WTC11 (cell line): Measurements from ENCODE around the gene ABAT. TPM values are rescaled to one million over a fixed set of nuclear protein-coding genes. Genes with fewer than 3 reads are reported as not detected.

Experiments
- ATAC-seq: fragments of 200-7000 bp; cut with Tn5 transposase; 2 replicates; pipeline ENCODE4 v1.10.0; 2021; ENCODE audit warnings: mild to moderate bottlenecking, moderate library complexity
- CTCF ChIA-PET: fragments of 300-600 bp; sonication (Branson Sonifier 250); formaldehyde crosslinking; loops from one replicate; lab custom pipeline; 2021; ENCODE audit warnings: antibody characterized with exemption; lab: Charles Lee
- POLR2A ChIA-PET: fragments of 350-600 bp; sonication (Branson Sonifier 250); formaldehyde crosslinking; loops from one replicate; lab custom pipeline; 2021; ENCODE audit warnings: antibody characterized with exemption; lab: Charles Lee
- DNase-seq: peaks from one replicate; pipeline ENCODE4 v3.0.0; 2021; ENCODE audit warnings: low spot score
- H3K27ac Mint-ChIP-seq: 2 replicates; pipeline ENCODE4 v1.8.0; 2021; ENCODE audit warnings: mixed read lengths
- H3K27me3 Mint-ChIP-seq: 2 replicates; pipeline ENCODE4 v1.8.0; 2021; ENCODE audit warnings: low read depth, mild to moderate bottlenecking, moderate library complexity, mixed read lengths
- H3K36me3 Mint-ChIP-seq: 2 replicates; pipeline ENCODE4 v1.8.0; 2021; ENCODE audit warnings: mixed read lengths
- H3K4me1 Mint-ChIP-seq: 2 replicates; pipeline ENCODE4 v1.8.0; 2022; ENCODE audit warnings: mixed read lengths
- H3K4me3 Mint-ChIP-seq: 2 replicates; pipeline ENCODE4 v1.8.0; 2021; ENCODE audit warnings: mild to moderate bottlenecking, moderate library complexity, mixed read lengths
- H3K9me3 Mint-ChIP-seq: 2 replicates; pipeline ENCODE4 v1.8.0; 2021; ENCODE audit warnings: mixed read lengths
- ETV6 ChIP-seq: sonication (generic); formaldehyde crosslinking; IDR thresholded peaks from 2 replicates; pipeline ENCODE4 v1.8.1; 2022; ENCODE audit warnings: mild to moderate bottlenecking, missing genetic modification reagents
- GTF2I ChIP-seq: fragments of 250-450 bp; sonication (Bioruptor Pico); conservative IDR thresholded peaks from 2 replicates; pipeline ENCODE4 v1.4.0; 2021; ENCODE audit warnings: mild to moderate bottlenecking
- JAZF1 ChIP-seq: fragments of 250-450 bp; sonication (Bioruptor Pico); IDR thresholded peaks from 2 replicates; pipeline ENCODE4 v1.9.0; 2021; ENCODE audit warnings: moderate library complexity, mild to moderate bottlenecking, inconsistent platforms
- KAT7 ChIP-seq: sonication (generic); formaldehyde crosslinking; IDR thresholded peaks from 2 replicates; pipeline ENCODE4 v1.8.1; 2023; ENCODE audit warnings: missing genetic modification reagents, mild to moderate bottlenecking, borderline replicate concordance
- NR2C2 ChIP-seq: sonication (generic); formaldehyde crosslinking; IDR thresholded peaks from 2 replicates; pipeline ENCODE4 v1.8.0; 2022; ENCODE audit warnings: mild to moderate bottlenecking, missing genetic modification reagents
- SMAD3 ChIP-seq: sonication (generic); formaldehyde crosslinking; IDR thresholded peaks from 2 replicates; pipeline ENCODE4 v1.8.0; 2022; ENCODE audit warnings: missing genetic modification reagents, mild to moderate bottlenecking, borderline replicate concordance
- TEAD4 ChIP-seq: sonication (generic); formaldehyde crosslinking; IDR thresholded peaks from 2 replicates; pipeline ENCODE4 v1.8.0; 2022; ENCODE audit warnings: mild to moderate bottlenecking, missing genetic modification reagents
- ZNF138 ChIP-seq: sonication (generic); formaldehyde crosslinking; conservative IDR thresholded peaks from 2 replicates; pipeline ENCODE4 v1.8.1; 2022; ENCODE audit warnings: mild to moderate bottlenecking, moderate library complexity, missing genetic modification reagents
- ZNF219 ChIP-seq: sonication (generic); formaldehyde crosslinking; IDR thresholded peaks from 2 replicates; pipeline ENCODE4 v1.8.0; 2023; ENCODE audit warnings: missing genetic modification reagents, mild to moderate bottlenecking, borderline replicate concordance
- ZNF263 ChIP-seq: sonication (generic); formaldehyde crosslinking; IDR thresholded peaks from 2 replicates; pipeline ENCODE4 v1.8.1; 2022; ENCODE audit warnings: low read depth, mild to moderate bottlenecking, moderate library complexity, missing genetic modification reagents
- ZNF317 ChIP-seq: sonication (generic); formaldehyde crosslinking; IDR thresholded peaks from 2 replicates; pipeline ENCODE4 v1.8.1; 2023; ENCODE audit warnings: low read depth, mild to moderate bottlenecking, moderate library complexity, missing genetic modification reagents, borderline replicate concordance
- ZNF396 ChIP-seq: fragments of 250-450 bp; sonication (Bioruptor Pico); IDR thresholded peaks from 2 replicates; pipeline ENCODE4 v1.8.0; 2021; ENCODE audit warnings: mild to moderate bottlenecking, moderate library complexity, borderline replicate concordance
- ZNF423 ChIP-seq: fragments of 250-450 bp; sonication (Bioruptor Pico); IDR thresholded peaks from 2 replicates; pipeline ENCODE4 v2.1.2; 2022; ENCODE audit warnings: mild to moderate bottlenecking, moderate library complexity
- total RNA-seq: library from RNA; stranded (reverse); gene quantifications from 3 replicates; pipeline ENCODE4 v1.2.3, GENCODE V29; 2021
- TF ChIP-seq, protein P1 (sequence below): sonication (generic); formaldehyde crosslinking; IDR thresholded peaks from 2 replicates; pipeline ENCODE4 v1.8.0; 2022; ENCODE audit warnings: mild to moderate bottlenecking, missing genetic modification reagents
- TF ChIP-seq, protein P2 (sequence below): sonication (generic); formaldehyde crosslinking; IDR thresholded peaks from 2 replicates; pipeline ENCODE4 v1.8.0; 2022; ENCODE audit warnings: mild to moderate bottlenecking, missing genetic modification reagents
- TF ChIP-seq, protein P3 (sequence below): sonication (generic); formaldehyde crosslinking; IDR thresholded peaks from 2 replicates; pipeline ENCODE4 v1.8.1; 2022; ENCODE audit warnings: low read depth, mild to moderate bottlenecking, moderate library complexity, missing genetic modification reagents, borderline replicate concordance
- TF ChIP-seq, protein P4 (sequence below): sonication (generic); formaldehyde crosslinking; IDR thresholded peaks from 2 replicates; pipeline ENCODE4 v1.8.0; 2022; ENCODE audit warnings: mild to moderate bottlenecking, missing genetic modification reagents
- TF ChIP-seq, protein P5 (sequence below): fragments of 250-450 bp; sonication (Bioruptor Pico); IDR thresholded peaks from 2 replicates; pipeline ENCODE4 v1.9.0; 2021; ENCODE audit warnings: mild to moderate bottlenecking, borderline replicate concordance
- TF ChIP-seq, protein P6 (sequence below): sonication (generic); formaldehyde crosslinking; conservative IDR thresholded peaks from 2 replicates; pipeline ENCODE4 v1.8.1; 2023; ENCODE audit warnings: mild to moderate bottlenecking, low read depth, missing genetic modification reagents, moderate library complexity

ABAT gene
- total RNA-seq, 1 experiment from 2014 or later, result 6.6 TPM

DNA sequence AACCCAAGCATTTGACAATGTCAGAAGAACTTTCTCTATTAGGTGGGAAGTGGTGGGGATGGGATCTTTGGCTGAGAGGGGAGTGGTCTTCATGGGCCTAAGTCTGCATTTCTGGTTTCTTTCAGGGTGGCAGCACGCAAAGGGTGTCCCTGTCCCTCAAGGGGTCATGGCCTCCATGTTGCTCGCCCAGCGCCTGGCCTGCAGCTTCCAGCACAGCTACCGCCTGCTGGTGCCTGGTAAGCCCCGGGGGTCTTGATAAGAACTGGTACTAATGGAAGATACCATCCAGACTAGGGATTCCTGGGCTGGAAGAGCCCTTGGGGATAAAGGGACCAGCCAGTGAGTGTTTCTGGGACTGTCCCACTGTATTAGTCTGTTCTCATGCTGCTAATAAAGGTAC lies 61.2 kb downstream of the ABAT start:
- ATAC-seq (no peak), DNase-seq (no peak)
- H3K4me3 Mint-ChIP-seq, result no peak overlapping the region
- CTCF ChIA-PET, result no interaction called here
- H3K4me1 Mint-ChIP-seq, result peaks cover 6% of the 10 kb centered on the region; the same call in 1 of the 2 replicates
- POLR2A ChIA-PET, result no interaction called here
- H3K27me3 Mint-ChIP-seq, result peaks cover 6% of the 10 kb centered on the region
- peaks cover 25% of the 10 kb centered on the region for H3K9me3 Mint-ChIP-seq
- no peak overlapping the region for H3K27ac Mint-ChIP-seq
- H3K36me3 Mint-ChIP-seq, result peaks cover 9% of the 10 kb centered on the region
- no peak for TF ChIP-seq GTF2I
- TF ChIP-seq JAZF1, result no peak
- TF ChIP-seq, protein P1, sequence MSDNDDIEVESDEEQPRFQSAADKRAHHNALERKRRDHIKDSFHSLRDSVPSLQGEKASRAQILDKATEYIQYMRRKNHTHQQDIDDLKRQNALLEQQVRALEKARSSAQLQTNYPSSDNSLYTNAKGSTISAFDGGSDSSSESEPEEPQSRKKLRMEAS (CRISPR knock-in tag), result no peak
- no peak for TF ChIP-seq ZNF396

DNA sequence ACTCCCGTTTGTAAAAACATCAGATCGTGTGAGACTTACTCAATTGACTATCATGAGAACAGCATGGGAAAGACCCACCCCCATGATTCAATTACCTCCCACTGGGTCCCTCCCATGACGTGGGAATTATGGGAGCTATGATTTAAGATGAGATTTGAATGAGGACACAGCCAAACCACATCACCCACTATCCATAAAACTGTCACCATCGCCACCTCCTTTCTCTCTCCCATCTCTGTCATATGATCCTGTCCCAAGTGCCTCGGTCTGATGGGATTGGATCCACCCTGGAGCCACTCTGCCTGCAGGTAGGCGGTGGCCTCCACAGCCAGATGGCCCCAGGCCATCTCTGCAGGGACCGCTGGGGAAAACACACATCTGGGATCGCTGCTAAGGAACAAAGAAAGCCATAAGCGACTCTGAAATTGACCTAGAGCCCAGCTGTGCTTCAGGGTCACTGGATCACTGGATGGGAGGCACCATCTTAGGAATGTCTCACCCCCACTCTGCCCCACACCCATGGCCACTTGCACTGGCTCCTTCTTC lies 61.8 kb downstream of the ABAT start:
- ChIA-PET POLR2A (no interaction called here), CTCF (no interaction called here)
- H3K36me3 Mint-ChIP-seq, result peaks cover 9% of the 10 kb centered on the region
- H3K4me3 Mint-ChIP-seq, result no peak overlapping the region
- no peak overlapping the region for H3K27ac Mint-ChIP-seq
- peaks cover 6% of the 10 kb centered on the region; the same call in 1 of the 2 replicates for H3K4me1 Mint-ChIP-seq
- DNase-seq (no peak), ATAC-seq (no peak; the same call in 1 of the 2 replicates)
- TF ChIP-seq, protein P2, sequence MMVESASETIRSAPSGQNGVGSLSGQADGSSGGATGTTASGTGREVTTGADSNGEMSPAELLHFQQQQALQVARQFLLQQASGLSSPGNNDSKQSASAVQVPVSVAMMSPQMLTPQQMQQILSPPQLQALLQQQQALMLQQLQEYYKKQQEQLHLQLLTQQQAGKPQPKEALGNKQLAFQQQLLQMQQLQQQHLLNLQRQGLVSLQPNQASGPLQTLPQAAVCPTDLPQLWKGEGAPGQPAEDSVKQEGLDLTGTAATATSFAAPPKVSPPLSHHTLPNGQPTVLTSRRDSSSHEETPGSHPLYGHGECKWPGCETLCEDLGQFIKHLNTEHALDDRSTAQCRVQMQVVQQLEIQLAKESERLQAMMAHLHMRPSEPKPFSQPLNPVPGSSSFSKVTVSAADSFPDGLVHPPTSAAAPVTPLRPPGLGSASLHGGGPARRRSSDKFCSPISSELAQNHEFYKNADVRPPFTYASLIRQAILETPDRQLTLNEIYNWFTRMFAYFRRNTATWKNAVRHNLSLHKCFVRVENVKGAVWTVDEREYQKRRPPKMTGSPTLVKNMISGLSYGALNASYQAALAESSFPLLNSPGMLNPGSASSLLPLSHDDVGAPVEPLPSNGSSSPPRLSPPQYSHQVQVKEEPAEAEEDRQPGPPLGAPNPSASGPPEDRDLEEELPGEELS (CRISPR knock-in tag), result no peak
- TF ChIP-seq TEAD4 (CRISPR knock-in tag), result no peak
- TF ChIP-seq ZNF219 (CRISPR knock-in tag), result no peak
- TF ChIP-seq NR2C2 (CRISPR knock-in tag), result no peak
- no peak for TF ChIP-seq SMAD3 (CRISPR knock-in tag)
- peaks cover 25% of the 10 kb centered on the region for H3K9me3 Mint-ChIP-seq
- H3K27me3 Mint-ChIP-seq, result peaks cover 6% of the 10 kb centered on the region

DNA sequence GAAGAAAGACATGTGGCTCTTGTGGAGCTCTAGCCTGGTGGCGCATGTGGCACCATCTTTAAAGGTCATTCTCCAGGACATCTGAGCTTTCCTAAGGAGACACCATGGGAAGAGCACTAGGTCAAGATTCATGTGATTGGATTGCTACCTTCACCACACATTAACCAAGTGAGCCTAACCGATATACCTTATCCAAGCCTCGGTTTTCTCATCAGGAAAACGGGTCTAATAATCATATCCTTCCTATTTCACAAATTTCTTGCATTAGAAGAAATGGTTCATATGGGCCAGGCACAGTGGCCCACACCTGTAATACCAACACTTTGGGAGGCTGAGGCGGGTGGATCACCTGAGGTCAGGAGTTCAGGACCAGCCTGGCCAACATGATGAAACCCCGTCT lies 64.7 kb downstream of the ABAT start:
- H3K27me3 Mint-ChIP-seq, result peaks cover 6% of the 10 kb centered on the region
- no peak overlapping the region for H3K27ac Mint-ChIP-seq
- peaks cover 6% of the 10 kb centered on the region; the same call in 1 of the 2 replicates for H3K4me1 Mint-ChIP-seq
- POLR2A ChIA-PET, result no interaction called here
- no peak overlapping the region for H3K4me3 Mint-ChIP-seq
- peaks cover 22% of the 10 kb centered on the region for H3K9me3 Mint-ChIP-seq
- peaks cover 1% of the 10 kb centered on the region for H3K36me3 Mint-ChIP-seq
- CTCF ChIA-PET, result no interaction called here
- ATAC-seq, result no peak
- DNase-seq, result no peak
- no peak for TF ChIP-seq ETV6 (CRISPR knock-in tag)
- TF ChIP-seq, protein P3, sequence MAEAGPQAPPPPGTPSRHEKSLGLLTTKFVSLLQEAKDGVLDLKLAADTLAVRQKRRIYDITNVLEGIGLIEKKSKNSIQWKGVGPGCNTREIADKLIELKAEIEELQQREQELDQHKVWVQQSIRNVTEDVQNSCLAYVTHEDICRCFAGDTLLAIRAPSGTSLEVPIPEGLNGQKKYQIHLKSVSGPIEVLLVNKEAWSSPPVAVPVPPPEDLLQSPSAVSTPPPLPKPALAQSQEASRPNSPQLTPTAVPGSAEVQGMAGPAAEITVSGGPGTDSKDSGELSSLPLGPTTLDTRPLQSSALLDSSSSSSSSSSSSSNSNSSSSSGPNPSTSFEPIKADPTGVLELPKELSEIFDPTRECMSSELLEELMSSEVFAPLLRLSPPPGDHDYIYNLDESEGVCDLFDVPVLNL (CRISPR knock-in tag), result no peak
- TF ChIP-seq, protein P4, sequence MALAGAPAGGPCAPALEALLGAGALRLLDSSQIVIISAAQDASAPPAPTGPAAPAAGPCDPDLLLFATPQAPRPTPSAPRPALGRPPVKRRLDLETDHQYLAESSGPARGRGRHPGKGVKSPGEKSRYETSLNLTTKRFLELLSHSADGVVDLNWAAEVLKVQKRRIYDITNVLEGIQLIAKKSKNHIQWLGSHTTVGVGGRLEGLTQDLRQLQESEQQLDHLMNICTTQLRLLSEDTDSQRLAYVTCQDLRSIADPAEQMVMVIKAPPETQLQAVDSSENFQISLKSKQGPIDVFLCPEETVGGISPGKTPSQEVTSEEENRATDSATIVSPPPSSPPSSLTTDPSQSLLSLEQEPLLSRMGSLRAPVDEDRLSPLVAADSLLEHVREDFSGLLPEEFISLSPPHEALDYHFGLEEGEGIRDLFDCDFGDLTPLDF, result no peak
- no peak for TF ChIP-seq ZNF263 (CRISPR knock-in tag)
- TF ChIP-seq, protein P5, sequence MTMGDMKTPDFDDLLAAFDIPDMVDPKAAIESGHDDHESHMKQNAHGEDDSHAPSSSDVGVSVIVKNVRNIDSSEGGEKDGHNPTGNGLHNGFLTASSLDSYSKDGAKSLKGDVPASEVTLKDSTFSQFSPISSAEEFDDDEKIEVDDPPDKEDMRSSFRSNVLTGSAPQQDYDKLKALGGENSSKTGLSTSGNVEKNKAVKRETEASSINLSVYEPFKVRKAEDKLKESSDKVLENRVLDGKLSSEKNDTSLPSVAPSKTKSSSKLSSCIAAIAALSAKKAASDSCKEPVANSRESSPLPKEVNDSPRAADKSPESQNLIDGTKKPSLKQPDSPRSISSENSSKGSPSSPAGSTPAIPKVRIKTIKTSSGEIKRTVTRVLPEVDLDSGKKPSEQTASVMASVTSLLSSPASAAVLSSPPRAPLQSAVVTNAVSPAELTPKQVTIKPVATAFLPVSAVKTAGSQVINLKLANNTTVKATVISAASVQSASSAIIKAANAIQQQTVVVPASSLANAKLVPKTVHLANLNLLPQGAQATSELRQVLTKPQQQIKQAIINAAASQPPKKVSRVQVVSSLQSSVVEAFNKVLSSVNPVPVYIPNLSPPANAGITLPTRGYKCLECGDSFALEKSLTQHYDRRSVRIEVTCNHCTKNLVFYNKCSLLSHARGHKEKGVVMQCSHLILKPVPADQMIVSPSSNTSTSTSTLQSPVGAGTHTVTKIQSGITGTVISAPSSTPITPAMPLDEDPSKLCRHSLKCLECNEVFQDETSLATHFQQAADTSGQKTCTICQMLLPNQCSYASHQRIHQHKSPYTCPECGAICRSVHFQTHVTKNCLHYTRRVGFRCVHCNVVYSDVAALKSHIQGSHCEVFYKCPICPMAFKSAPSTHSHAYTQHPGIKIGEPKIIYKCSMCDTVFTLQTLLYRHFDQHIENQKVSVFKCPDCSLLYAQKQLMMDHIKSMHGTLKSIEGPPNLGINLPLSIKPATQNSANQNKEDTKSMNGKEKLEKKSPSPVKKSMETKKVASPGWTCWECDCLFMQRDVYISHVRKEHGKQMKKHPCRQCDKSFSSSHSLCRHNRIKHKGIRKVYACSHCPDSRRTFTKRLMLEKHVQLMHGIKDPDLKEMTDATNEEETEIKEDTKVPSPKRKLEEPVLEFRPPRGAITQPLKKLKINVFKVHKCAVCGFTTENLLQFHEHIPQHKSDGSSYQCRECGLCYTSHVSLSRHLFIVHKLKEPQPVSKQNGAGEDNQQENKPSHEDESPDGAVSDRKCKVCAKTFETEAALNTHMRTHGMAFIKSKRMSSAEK, result no peak
- no peak for TF ChIP-seq ZNF138
- TF ChIP-seq, protein P6, sequence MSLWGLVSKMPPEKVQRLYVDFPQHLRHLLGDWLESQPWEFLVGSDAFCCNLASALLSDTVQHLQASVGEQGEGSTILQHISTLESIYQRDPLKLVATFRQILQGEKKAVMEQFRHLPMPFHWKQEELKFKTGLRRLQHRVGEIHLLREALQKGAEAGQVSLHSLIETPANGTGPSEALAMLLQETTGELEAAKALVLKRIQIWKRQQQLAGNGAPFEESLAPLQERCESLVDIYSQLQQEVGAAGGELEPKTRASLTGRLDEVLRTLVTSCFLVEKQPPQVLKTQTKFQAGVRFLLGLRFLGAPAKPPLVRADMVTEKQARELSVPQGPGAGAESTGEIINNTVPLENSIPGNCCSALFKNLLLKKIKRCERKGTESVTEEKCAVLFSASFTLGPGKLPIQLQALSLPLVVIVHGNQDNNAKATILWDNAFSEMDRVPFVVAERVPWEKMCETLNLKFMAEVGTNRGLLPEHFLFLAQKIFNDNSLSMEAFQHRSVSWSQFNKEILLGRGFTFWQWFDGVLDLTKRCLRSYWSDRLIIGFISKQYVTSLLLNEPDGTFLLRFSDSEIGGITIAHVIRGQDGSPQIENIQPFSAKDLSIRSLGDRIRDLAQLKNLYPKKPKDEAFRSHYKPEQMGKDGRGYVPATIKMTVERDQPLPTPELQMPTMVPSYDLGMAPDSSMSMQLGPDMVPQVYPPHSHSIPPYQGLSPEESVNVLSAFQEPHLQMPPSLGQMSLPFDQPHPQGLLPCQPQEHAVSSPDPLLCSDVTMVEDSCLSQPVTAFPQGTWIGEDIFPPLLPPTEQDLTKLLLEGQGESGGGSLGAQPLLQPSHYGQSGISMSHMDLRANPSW, result no peak
- no peak for TF ChIP-seq ZNF317 (CRISPR knock-in tag)
- TF ChIP-seq TEAD4 (CRISPR knock-in tag), result no peak
- TF ChIP-seq NR2C2 (CRISPR knock-in tag), result no peak
- no peak for TF ChIP-seq GTF2I
- TF ChIP-seq KAT7, result no peak
- TF ChIP-seq ZNF423 (CRISPR knock-in tag), result no peak
